B cell (primary cell): ENCODE measurements around the gene HAPSTR1.

Experiments
- EZH2 ChIP-seq: IDR thresholded peaks from 2 replicates; pipeline ENCODE4 v1.6.1; 2012; ENCODE audit warnings: borderline replicate concordance, low read depth, mild to moderate bottlenecking, moderate library complexity, low read length; ENCODE audit not compliant: insufficient read depth, poor library complexity, severe bottlenecking
- TF ChIP-seq, protein P1 (sequence below): fragments of 200-600 bp; IDR thresholded peaks from one replicate; pipeline ENCODE4 v1.8.0; 2022; ENCODE audit warnings: antibody characterized with exemption, mild to moderate bottlenecking

DNA sequence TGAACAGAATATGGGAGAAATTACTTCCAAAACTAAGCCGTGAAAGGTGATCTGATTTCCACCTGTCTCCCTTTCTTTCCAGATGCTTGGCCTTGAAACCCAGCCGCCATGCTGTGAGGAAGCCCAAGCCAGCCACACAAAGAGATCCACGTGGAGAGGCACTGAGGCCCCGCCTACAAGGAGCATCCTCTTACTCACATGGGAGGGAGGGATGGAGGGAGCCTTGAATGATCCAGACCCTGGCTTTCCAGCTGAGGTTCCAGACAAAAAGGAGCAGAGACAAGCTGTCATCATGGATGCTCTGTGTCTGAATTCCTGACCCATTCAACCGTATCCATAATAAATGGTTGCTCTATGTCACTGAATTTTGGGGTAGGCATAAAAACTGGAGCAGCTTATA is 48.9 kb upstream of the HAPSTR1 start:
- TF ChIP-seq, protein P1, sequence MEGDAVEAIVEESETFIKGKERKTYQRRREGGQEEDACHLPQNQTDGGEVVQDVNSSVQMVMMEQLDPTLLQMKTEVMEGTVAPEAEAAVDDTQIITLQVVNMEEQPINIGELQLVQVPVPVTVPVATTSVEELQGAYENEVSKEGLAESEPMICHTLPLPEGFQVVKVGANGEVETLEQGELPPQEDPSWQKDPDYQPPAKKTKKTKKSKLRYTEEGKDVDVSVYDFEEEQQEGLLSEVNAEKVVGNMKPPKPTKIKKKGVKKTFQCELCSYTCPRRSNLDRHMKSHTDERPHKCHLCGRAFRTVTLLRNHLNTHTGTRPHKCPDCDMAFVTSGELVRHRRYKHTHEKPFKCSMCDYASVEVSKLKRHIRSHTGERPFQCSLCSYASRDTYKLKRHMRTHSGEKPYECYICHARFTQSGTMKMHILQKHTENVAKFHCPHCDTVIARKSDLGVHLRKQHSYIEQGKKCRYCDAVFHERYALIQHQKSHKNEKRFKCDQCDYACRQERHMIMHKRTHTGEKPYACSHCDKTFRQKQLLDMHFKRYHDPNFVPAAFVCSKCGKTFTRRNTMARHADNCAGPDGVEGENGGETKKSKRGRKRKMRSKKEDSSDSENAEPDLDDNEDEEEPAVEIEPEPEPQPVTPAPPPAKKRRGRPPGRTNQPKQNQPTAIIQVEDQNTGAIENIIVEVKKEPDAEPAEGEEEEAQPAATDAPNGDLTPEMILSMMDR = no peak
- no peak for TF ChIP-seq EZH2
